Stimulated activated naive CD8-positive, alpha-beta T cell treated with anti-CD3 and anti-CD28 coated beads, Interleukin-15, Interleukin-2, amounts not matched to agents 100 ng/mL and 50 ng/mL, for 24 hours (primary cell): ENCODE measurements around the gene TRIM71.
"Not testable (repeated sequence)": the region's sequence is repeated elsewhere in the genome, so short reads cannot be mapped to it uniquely, and the experiment has no call there.

Experiments used
- H3K27ac Mint-ChIP-seq: one replicate; pipeline ENCODE4 v1.8.0; 2021; ENCODE audit warnings: mild to moderate bottlenecking, mixed read lengths
- H3K27me3 Mint-ChIP-seq: one replicate; pipeline ENCODE4 v1.8.0; 2021; ENCODE audit warnings: mixed read lengths
- H3K36me3 Mint-ChIP-seq: one replicate; pipeline ENCODE4 v1.8.0; 2021; ENCODE audit warnings: low read depth, mixed read lengths
- H3K4me1 Mint-ChIP-seq: one replicate; pipeline ENCODE4 v1.8.0; 2021; ENCODE audit warnings: low read depth, mixed read lengths
- H3K4me3 Mint-ChIP-seq: one replicate; pipeline ENCODE4 v1.8.0; 2021; ENCODE audit warnings: mild to moderate bottlenecking, mixed read lengths
- H3K9me3 Mint-ChIP-seq: one replicate; pipeline ENCODE4 v1.8.0; 2021; ENCODE audit warnings: mixed read lengths

Gene TRIM71

GRCh38 chr3:32934150-32934742 is 116.4 kb downstream of the TRIM71 start:
- Mint-ChIP-seq H3K27ac (no peak overlapping the region), H3K9me3 (no peaks in the 10 kb centered on the region), H3K27me3 (peaks cover 7% of the 10 kb centered on the region), H3K36me3 (no peaks in the 10 kb centered on the region), H3K4me1 (no peaks in the 10 kb centered on the region), H3K4me3 (no peak overlapping the region)

GRCh38 chr3:32937331-32937730 is 119.5 kb downstream of the TRIM71 start:
- H3K27ac Mint-ChIP-seq, result no peak overlapping the region
- H3K4me3 Mint-ChIP-seq, result no peak overlapping the region
- no peaks in the 10 kb centered on the region for H3K4me1 Mint-ChIP-seq
- H3K27me3 Mint-ChIP-seq, result peaks cover 3% of the 10 kb centered on the region
- H3K9me3 Mint-ChIP-seq, result no peaks in the 10 kb centered on the region
- H3K36me3 Mint-ChIP-seq, result no peaks in the 10 kb centered on the region

- H3K27ac Mint-ChIP-seq, H3K9me3 Mint-ChIP-seq, H3K36me3 Mint-ChIP-seq, H3K4me3 Mint-ChIP-seq, H3K27me3 Mint-ChIP-seq, H3K4me1 Mint-ChIP-seq: not testable (repeated sequence)
Measured at GRCh38 chr3:32939531-32940284, 121.9 kb downstream of the TRIM71 start.

- no peak overlapping the region for H3K27ac Mint-ChIP-seq
- peaks cover 2% of the 10 kb centered on the region for H3K27me3 Mint-ChIP-seq
- no peaks in the 10 kb centered on the region for H3K9me3 Mint-ChIP-seq
- H3K4me1 Mint-ChIP-seq, result no peaks in the 10 kb centered on the region
- H3K36me3 Mint-ChIP-seq, result no peaks in the 10 kb centered on the region
- no peak overlapping the region for H3K4me3 Mint-ChIP-seq
Measured at GRCh38 chr3:32940726-32941125, 122.9 kb downstream of the TRIM71 start.

GRCh38 chr3:32945136-32945535 is 127.3 kb downstream of the TRIM71 start:
- no peaks in the 10 kb centered on the region for H3K9me3 Mint-ChIP-seq
- peaks cover 21% of the 10 kb centered on the region for H3K4me1 Mint-ChIP-seq
- H3K36me3 Mint-ChIP-seq, result no peaks in the 10 kb centered on the region
- no peaks in the 10 kb centered on the region for H3K27me3 Mint-ChIP-seq
- no peak overlapping the region for H3K27ac Mint-ChIP-seq
- H3K4me3 Mint-ChIP-seq, result no peak overlapping the region

- not testable (repeated sequence) for H3K4me3 Mint-ChIP-seq, H3K9me3 Mint-ChIP-seq, H3K36me3 Mint-ChIP-seq, H3K27me3 Mint-ChIP-seq, H3K27ac Mint-ChIP-seq
- peaks cover 25% of the 10 kb centered on the region for H3K4me1 Mint-ChIP-seq
Measured at GRCh38 chr3:32945598-32945997, 127.8 kb downstream of the TRIM71 start.

GRCh38 chr3:32946973-32947788 is 129.4 kb downstream of the TRIM71 start:
- no peaks in the 10 kb centered on the region for H3K27me3 Mint-ChIP-seq
- no peaks in the 10 kb centered on the region for H3K36me3 Mint-ChIP-seq
- no peak overlapping the region for H3K27ac Mint-ChIP-seq
- H3K4me3 Mint-ChIP-seq, result no peak overlapping the region
- H3K4me1 Mint-ChIP-seq, result peaks cover 41% of the 10 kb centered on the region
- no peaks in the 10 kb centered on the region for H3K9me3 Mint-ChIP-seq
